Measurements from ENCODE around the gene HPS4.

HPS4 gene

GRCh38 chr22:26517429-26517828 is 33.8 kb upstream of the HPS4 start:
- no peak for DNase-seq
- Histone ChIP-seq H3K4me1 (ENCODE audit: control insufficient read depth, insufficient read depth, low read length, poor library complexity, severe bottlenecking) (peaks cover 5% of the 10 kb centered on the region), H3K4me3 (ENCODE audit: insufficient read depth, low read depth, low read length, poor library complexity, severe bottlenecking) (no peak overlapping the region), H3K27ac (ENCODE audit: insufficient read depth, low read length, poor library complexity, severe bottlenecking) (no peak overlapping the region), H3K9me3 (ENCODE audit: control insufficient read depth, low read length) (no peaks in the 10 kb centered on the region), H3K36me3 (ENCODE audit: control insufficient read depth, insufficient read depth, low read length) (no peaks in the 10 kb centered on the region), H3K27me3 (replicated peaks; ENCODE audit: control insufficient read depth, insufficient read depth, low read length, poor library complexity, severe bottlenecking) (no peaks in the 10 kb centered on the region)

- Histone ChIP-seq H3K27ac (ENCODE audit: insufficient read depth, low read length, poor library complexity, severe bottlenecking) (no peak overlapping the region), H3K9me3 (ENCODE audit: control insufficient read depth, low read length) (no peaks in the 10 kb centered on the region), H3K4me1 (ENCODE audit: control insufficient read depth, insufficient read depth, low read length, poor library complexity, severe bottlenecking) (peaks cover 9% of the 10 kb centered on the region), H3K36me3 (ENCODE audit: control insufficient read depth, insufficient read depth, low read length) (no peaks in the 10 kb centered on the region), H3K4me3 (ENCODE audit: insufficient read depth, low read depth, low read length, poor library complexity, severe bottlenecking) (no peak overlapping the region), H3K27me3 (replicated peaks; ENCODE audit: control insufficient read depth, insufficient read depth, low read length, poor library complexity, severe bottlenecking) (no peaks in the 10 kb centered on the region)
- no peak for DNase-seq
These were observed 32.9 kb upstream of the HPS4 start for GRCh38 chr22:26516503-26516902.

DNA sequence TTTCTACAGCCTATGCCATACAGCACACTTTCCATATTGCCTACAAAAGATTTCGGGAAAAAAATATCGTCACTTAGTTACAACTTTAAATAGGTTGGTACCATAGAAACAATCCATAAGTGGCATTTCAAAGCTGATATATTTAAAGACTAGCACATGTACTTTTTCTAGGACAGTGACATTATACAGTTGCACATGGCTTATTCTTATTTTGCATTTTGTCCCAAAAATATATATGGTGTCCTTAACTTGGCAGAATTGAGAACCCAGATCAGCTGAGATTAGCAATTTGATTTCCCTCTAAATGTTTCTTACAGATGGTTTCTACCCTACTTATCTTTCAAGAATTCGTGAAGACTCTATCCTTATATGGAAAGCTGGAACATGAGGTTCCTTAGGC is 32.3 kb upstream of the HPS4 start:
- peaks cover 12% of the 10 kb centered on the region for H3K4me1 ChIP-seq (ENCODE audit: control insufficient read depth, insufficient read depth, low read length, poor library complexity, severe bottlenecking)
- H3K36me3 ChIP-seq (ENCODE audit: control insufficient read depth, insufficient read depth, low read length), result no peaks in the 10 kb centered on the region
- DNase-seq, result no peak
- H3K27ac ChIP-seq (ENCODE audit: insufficient read depth, low read length, poor library complexity, severe bottlenecking), result no peak overlapping the region
- no peaks in the 10 kb centered on the region for H3K27me3 ChIP-seq (replicated peaks; ENCODE audit: control insufficient read depth, insufficient read depth, low read length, poor library complexity, severe bottlenecking)
- H3K4me3 ChIP-seq (ENCODE audit: insufficient read depth, low read depth, low read length, poor library complexity, severe bottlenecking), result no peak overlapping the region
- H3K9me3 ChIP-seq (ENCODE audit: control insufficient read depth, low read length), result no peaks in the 10 kb centered on the region

DNA sequence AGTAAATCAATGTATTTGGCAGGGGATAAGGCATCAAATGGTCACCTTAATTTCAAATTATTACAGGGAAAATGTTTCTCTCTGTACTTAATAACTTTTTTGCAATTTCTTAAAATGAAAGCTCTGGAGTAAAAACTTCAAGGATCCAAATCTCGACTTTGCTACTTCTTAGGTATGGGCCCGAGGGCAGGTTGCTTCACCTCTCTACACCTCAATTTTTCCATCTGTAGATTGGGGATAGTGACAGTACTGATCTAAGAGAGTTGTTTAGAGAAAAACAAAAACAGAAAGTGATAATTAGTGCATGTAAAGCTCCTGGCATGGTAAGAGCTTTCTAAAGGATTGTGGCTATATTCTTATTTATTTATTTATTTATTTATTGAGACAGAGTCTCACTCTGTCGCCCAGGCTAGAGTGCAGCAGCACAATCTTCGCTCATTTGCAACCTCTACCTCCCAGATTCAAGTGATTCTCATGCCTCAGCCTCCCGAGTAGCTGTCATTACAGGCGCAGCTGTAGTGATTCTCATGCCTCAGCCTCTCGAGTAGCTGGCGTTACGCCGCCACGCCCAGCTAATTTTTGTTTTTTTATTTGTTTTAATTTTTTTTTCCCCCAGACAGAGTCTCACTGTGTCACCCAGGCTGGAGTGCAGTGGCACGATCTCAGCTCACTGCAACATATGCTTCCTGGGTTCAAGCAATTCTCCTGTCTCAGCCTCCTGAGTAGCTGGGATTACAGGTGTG is 31.0 kb upstream of the HPS4 start:
- H3K4me1 ChIP-seq (ENCODE audit: control insufficient read depth, insufficient read depth, low read length, poor library complexity, severe bottlenecking), result peaks cover 15% of the 10 kb centered on the region
- no peaks in the 10 kb centered on the region for H3K27me3 ChIP-seq (replicated peaks; ENCODE audit: control insufficient read depth, insufficient read depth, low read length, poor library complexity, severe bottlenecking)
- no peak overlapping the region for H3K27ac ChIP-seq (ENCODE audit: insufficient read depth, low read length, poor library complexity, severe bottlenecking)
- H3K4me3 ChIP-seq (ENCODE audit: insufficient read depth, low read depth, low read length, poor library complexity, severe bottlenecking), result no peak overlapping the region
- H3K9me3 ChIP-seq (ENCODE audit: control insufficient read depth, low read length), result no peaks in the 10 kb centered on the region
- peaks cover 9% of the 10 kb centered on the region for H3K36me3 ChIP-seq (ENCODE audit: control insufficient read depth, insufficient read depth, low read length)
- DNase-seq, result no peak

- Histone ChIP-seq H3K4me1 (ENCODE audit: control insufficient read depth, insufficient read depth, low read length, poor library complexity, severe bottlenecking) (peaks cover 15% of the 10 kb centered on the region), H3K4me3 (ENCODE audit: insufficient read depth, low read depth, low read length, poor library complexity, severe bottlenecking) (no peak overlapping the region), H3K9me3 (ENCODE audit: control insufficient read depth, low read length) (no peaks in the 10 kb centered on the region), H3K27ac (ENCODE audit: insufficient read depth, low read length, poor library complexity, severe bottlenecking) (no peak overlapping the region), H3K36me3 (ENCODE audit: control insufficient read depth, insufficient read depth, low read length) (peaks cover 16% of the 10 kb centered on the region), H3K27me3 (replicated peaks; ENCODE audit: control insufficient read depth, insufficient read depth, low read length, poor library complexity, severe bottlenecking) (no peaks in the 10 kb centered on the region)
- no peak for DNase-seq
These were observed 30.3 kb upstream of the HPS4 start for GRCh38 chr22:26513838-26514237.

- Histone ChIP-seq H3K27me3 (replicated peaks; ENCODE audit: control insufficient read depth, insufficient read depth, low read length, poor library complexity, severe bottlenecking) (no peaks in the 10 kb centered on the region), H3K27ac (ENCODE audit: insufficient read depth, low read length, poor library complexity, severe bottlenecking) (peak within 1 kb of the TSS; percentile 81), H3K9me3 (ENCODE audit: control insufficient read depth, low read length) (no peaks in the 10 kb centered on the region), H3K36me3 (ENCODE audit: control insufficient read depth, insufficient read depth, low read length) (peaks cover 26% of the 10 kb centered on the region), H3K4me1 (ENCODE audit: control insufficient read depth, insufficient read depth, low read length, poor library complexity, severe bottlenecking) (peaks cover 15% of the 10 kb centered on the region), H3K4me3 (ENCODE audit: insufficient read depth, low read depth, low read length, poor library complexity, severe bottlenecking) (peak within 1 kb of the TSS; percentile 86)
- peak; percentile 78 to 88 (median 79) for DNase-seq
These were observed 28.7 kb upstream of the HPS4 start, which contains the start of gene TFIP11 for GRCh38 chr22:26512149-26512793. Gene TFIP11, minus strand, starts transcription at chr22:26512473. Its CDS starts 2,201 bp downstream, at chr22:26510272.

- no peak for DNase-seq
These were observed 24.6 kb upstream of the HPS4 start for GRCh38 chr22:26508148-26508547.

GRCh38 chr22:26503758-26504157 is 20.2 kb upstream of the HPS4 start:
- no peak overlapping the region for H3K27ac ChIP-seq (ENCODE audit: insufficient read depth, low read length, poor library complexity, severe bottlenecking)

More at GRCh38 chr22:26508148-26508547, 24.6 kb upstream of the HPS4 start:
- no peaks in the 10 kb centered on the region for H3K9me3 ChIP-seq (ENCODE audit: control insufficient read depth, low read length)
- no peak overlapping the region for H3K27ac ChIP-seq (ENCODE audit: insufficient read depth, low read length, poor library complexity, severe bottlenecking)
- H3K27me3 ChIP-seq (replicated peaks; ENCODE audit: control insufficient read depth, insufficient read depth, low read length, poor library complexity, severe bottlenecking), result no peaks in the 10 kb centered on the region
- H3K4me1 ChIP-seq (ENCODE audit: control insufficient read depth, insufficient read depth, low read length, poor library complexity, severe bottlenecking), result peaks cover 24% of the 10 kb centered on the region
- H3K36me3 ChIP-seq (ENCODE audit: control insufficient read depth, insufficient read depth, low read length), result peaks cover 62% of the 10 kb centered on the region
- H3K4me3 ChIP-seq (ENCODE audit: insufficient read depth, low read depth, low read length, poor library complexity, severe bottlenecking), result no peak overlapping the region

GRCh38 chr22:26502688-26503561 is 19.3 kb upstream of the HPS4 start:
- peaks cover 86% of the 10 kb centered on the region for H3K36me3 ChIP-seq (ENCODE audit: control insufficient read depth, insufficient read depth, low read length)
- H3K27me3 ChIP-seq (replicated peaks; ENCODE audit: control insufficient read depth, insufficient read depth, low read length, poor library complexity, severe bottlenecking), result no peaks in the 10 kb centered on the region
- H3K9me3 ChIP-seq (ENCODE audit: control insufficient read depth, low read length), result no peaks in the 10 kb centered on the region
- no peak overlapping the region for H3K4me3 ChIP-seq (ENCODE audit: insufficient read depth, low read depth, low read length, poor library complexity, severe bottlenecking)
- peaks cover 14% of the 10 kb centered on the region for H3K4me1 ChIP-seq (ENCODE audit: control insufficient read depth, insufficient read depth, low read length, poor library complexity, severe bottlenecking)
- peak; percentile 39 to 50 (median 49) for DNase-seq
- H3K27ac ChIP-seq (ENCODE audit: insufficient read depth, low read length, poor library complexity, severe bottlenecking), result peak overlapping the region; percentile 15

More at GRCh38 chr22:26503758-26504157, 20.2 kb upstream of the HPS4 start:
- Histone ChIP-seq H3K27me3 (replicated peaks; ENCODE audit: control insufficient read depth, insufficient read depth, low read length, poor library complexity, severe bottlenecking) (no peaks in the 10 kb centered on the region), H3K9me3 (ENCODE audit: control insufficient read depth, low read length) (no peaks in the 10 kb centered on the region), H3K4me1 (ENCODE audit: control insufficient read depth, insufficient read depth, low read length, poor library complexity, severe bottlenecking) (peaks cover 14% of the 10 kb centered on the region), H3K4me3 (ENCODE audit: insufficient read depth, low read depth, low read length, poor library complexity, severe bottlenecking) (no peak overlapping the region), H3K36me3 (ENCODE audit: control insufficient read depth, insufficient read depth, low read length) (peaks cover 87% of the 10 kb centered on the region)
- DNase-seq, result no peak

Measured in effector memory CD4-positive, alpha-beta T cell (primary cell).